AG09309 (cell line): ENCODE results near the gene CHRNB1.

Source experiments
- DNase-seq: peaks from one replicate; pipeline ENCODE4 v3.0.0-alpha.2; 2010; ENCODE audit warnings: low read depth
- H3K4me3 ChIP-seq: 2 replicates; pipeline ENCODE4 v1.5.1; 2011; ENCODE audit warnings: mild to moderate bottlenecking, low read depth, low read length, moderate library complexity; ENCODE audit not compliant: control insufficient read depth
- CTCF ChIP-seq: IDR thresholded peaks from 2 replicates; pipeline ENCODE4 v1.5.1; 2011; ENCODE audit warnings: mild to moderate bottlenecking, low read depth, low read length, inconsistent platforms; ENCODE audit not compliant: insufficient read depth, control insufficient read depth; ENCODE audit errors: missing control alignments

CHRNB1 gene

GRCh38 chr17:7495906-7496434 lies 51.1 kb downstream of the CHRNB1 start:
- TF ChIP-seq CTCF = no peak
- DNase-seq = no peak
- no peak overlapping the region for H3K4me3 ChIP-seq

GRCh38 chr17:7496470-7497183 lies 51.8 kb downstream of the CHRNB1 start:
- H3K4me3 ChIP-seq = no peak overlapping the region
- DNase-seq = no peak
- no peak for TF ChIP-seq CTCF

- TF ChIP-seq CTCF = no peak
These were observed 52.4 kb downstream of the CHRNB1 start for GRCh38 chr17:7497228-7497627.

GRCh38 chr17:7497636-7498035 lies 52.8 kb downstream of the CHRNB1 start:
- no peak overlapping the region for H3K4me3 ChIP-seq
- no peak for DNase-seq

More at GRCh38 chr17:7497228-7497627, 52.4 kb downstream of the CHRNB1 start:
- no peak overlapping the region for H3K4me3 ChIP-seq
- no peak for DNase-seq

GRCh38 chr17:7499161-7499560 lies 54.3 kb downstream of the CHRNB1 start:
- no peak for TF ChIP-seq CTCF
- DNase-seq = no peak
- no peak overlapping the region for H3K4me3 ChIP-seq

More at GRCh38 chr17:7497636-7498035, 52.8 kb downstream of the CHRNB1 start:
- no peak for TF ChIP-seq CTCF

- no peak overlapping the region for H3K4me3 ChIP-seq
- TF ChIP-seq CTCF = no peak
- no peak for DNase-seq
These were observed 56.9 kb downstream of the CHRNB1 start for GRCh38 chr17:7501729-7502128.
